Hepatocyte (in vitro differentiated cells): ENCODE data around the gene DNAH12. TPM values are rescaled to one million over a fixed set of nuclear protein-coding genes. Genes with fewer than 3 reads are reported as not detected.
"Not testable (repeated sequence)": the region's sequence is repeated elsewhere in the genome, so short reads cannot be mapped to it uniquely, and the experiment has no call there.

Experiments
- DNase-seq: peaks from one replicate; pipeline ENCODE4 v3.0.0-alpha.2; 2016; ENCODE audit warnings: low spot score
- H2AFZ ChIP-seq: fragments of 200-600 bp; sonication (generic); 2 replicates; pipeline ENCODE4 v1.6.0; 2016; ENCODE audit warnings: antibody characterized with exemption, mild to moderate bottlenecking
- H3K27ac ChIP-seq: fragments of 200-600 bp; sonication (generic); 2 replicates; pipeline ENCODE4 v1.5.1; 2016; ENCODE audit warnings: mild to moderate bottlenecking
- H3K27me3 ChIP-seq: fragments of 200-600 bp; sonication (generic); 2 replicates; pipeline ENCODE4 v1.6.1; 2016
- H3K36me3 ChIP-seq: fragments of 200-600 bp; sonication (generic); replicated peaks from 2 replicates; pipeline ENCODE4 v1.5.1; 2016; ENCODE audit warnings: low read depth; ENCODE audit not compliant: insufficient read depth
- H3K4me1 ChIP-seq: fragments of 200-600 bp; sonication (generic); 2 replicates; pipeline ENCODE4 v1.5.1; 2016; ENCODE audit warnings: mild to moderate bottlenecking, moderate library complexity; ENCODE audit not compliant: insufficient read depth
- H3K4me2 ChIP-seq: fragments of 200-600 bp; sonication (generic); 2 replicates; pipeline ENCODE4 v1.6.0; 2016
- H3K4me3 ChIP-seq: fragments of 200-600 bp; sonication (generic); 2 replicates; pipeline ENCODE4 v1.5.1; 2016; ENCODE audit warnings: mild to moderate bottlenecking
- H3K79me2 ChIP-seq: fragments of 200-600 bp; sonication (generic); 2 replicates; pipeline ENCODE4 v1.6.0; 2017; ENCODE audit warnings: mild to moderate bottlenecking
- H3K9me2 ChIP-seq: fragments of 200-600 bp; sonication (generic); replicated peaks from 2 replicates; pipeline ENCODE4 v1.6.0; 2017; ENCODE audit warnings: mild to moderate bottlenecking; ENCODE audit not compliant: insufficient read depth
- H3K9me3 ChIP-seq: fragments of 200-600 bp; sonication (generic); 2 replicates; pipeline ENCODE4 v1.5.1; 2016; ENCODE audit warnings: low read depth, mild to moderate bottlenecking
- H4K20me1 ChIP-seq: fragments of 200-600 bp; sonication (generic); 2 replicates; pipeline ENCODE4 v1.6.0; 2016; ENCODE audit warnings: mild to moderate bottlenecking; ENCODE audit not compliant: insufficient read depth, poor library complexity, severe bottlenecking
- EZH2 ChIP-seq: fragments of 200-600 bp; sonication (generic); IDR thresholded peaks from 2 replicates; pipeline ENCODE4 v1.6.1; 2016; ENCODE audit warnings: antibody characterized with exemption, mild to moderate bottlenecking, borderline replicate concordance
- EZH2phosphoT487 ChIP-seq: fragments of 200-600 bp; sonication (generic); IDR thresholded peaks from one replicate; pipeline ENCODE4 v1.6.1; 2018; ENCODE audit warnings: antibody characterized with exemption, mild to moderate bottlenecking, low read depth, moderate library complexity; ENCODE audit not compliant: unreplicated experiment, severe bottlenecking
- WGBS: methylation state at CpG from one replicate; pipeline ENCODE4 v1.1.6; 2016; ENCODE audit warnings: low lambda C conversion rate; ENCODE audit errors: missing lambda C conversion rate; 5-methylcytosine and 5-hydroxymethylcytosine counted together
- polyA plus RNA-seq: library from polyadenylated mRNA; unstranded; fragments of >200 nt; fragmentation: Nextera tagmentation; extraction: Ambion mirVana; gene quantifications from 2 replicates; pipeline ENCODE4 v1.2.1, GENCODE V29; 2016
- total RNA-seq: library from RNA; depleted of rRNA; stranded (reverse); fragments of >200 nt; gene quantifications from 2 replicates; pipeline ENCODE4 v1.2.3, GENCODE V29; 2014
- TF ChIP-seq, protein P1 (sequence below): fragments of 200-600 bp; sonication (generic); IDR thresholded peaks from 2 replicates; pipeline ENCODE4 v1.5.1; 2016; ENCODE audit warnings: antibody characterized with exemption, mild to moderate bottlenecking; ENCODE audit not compliant: poor library complexity

Gene DNAH12
- total and polyA plus RNA-seq, 2 experiments from 2014 or later = 0.06 to 1.5 TPM

- TF ChIP-seq, protein P1, sequence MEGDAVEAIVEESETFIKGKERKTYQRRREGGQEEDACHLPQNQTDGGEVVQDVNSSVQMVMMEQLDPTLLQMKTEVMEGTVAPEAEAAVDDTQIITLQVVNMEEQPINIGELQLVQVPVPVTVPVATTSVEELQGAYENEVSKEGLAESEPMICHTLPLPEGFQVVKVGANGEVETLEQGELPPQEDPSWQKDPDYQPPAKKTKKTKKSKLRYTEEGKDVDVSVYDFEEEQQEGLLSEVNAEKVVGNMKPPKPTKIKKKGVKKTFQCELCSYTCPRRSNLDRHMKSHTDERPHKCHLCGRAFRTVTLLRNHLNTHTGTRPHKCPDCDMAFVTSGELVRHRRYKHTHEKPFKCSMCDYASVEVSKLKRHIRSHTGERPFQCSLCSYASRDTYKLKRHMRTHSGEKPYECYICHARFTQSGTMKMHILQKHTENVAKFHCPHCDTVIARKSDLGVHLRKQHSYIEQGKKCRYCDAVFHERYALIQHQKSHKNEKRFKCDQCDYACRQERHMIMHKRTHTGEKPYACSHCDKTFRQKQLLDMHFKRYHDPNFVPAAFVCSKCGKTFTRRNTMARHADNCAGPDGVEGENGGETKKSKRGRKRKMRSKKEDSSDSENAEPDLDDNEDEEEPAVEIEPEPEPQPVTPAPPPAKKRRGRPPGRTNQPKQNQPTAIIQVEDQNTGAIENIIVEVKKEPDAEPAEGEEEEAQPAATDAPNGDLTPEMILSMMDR = no peak
- no peak for TF ChIP-seq EZH2phosphoT487
- no peak for TF ChIP-seq EZH2
- Histone ChIP-seq H3K4me3 (no peak overlapping the region), H3K27ac (no peak overlapping the region), H3K79me2 (no peaks in the 10 kb centered on the region), H3K9me2 (no peaks in the 10 kb centered on the region), H3K4me2 (no peak overlapping the region), H3K27me3 (no peaks in the 10 kb centered on the region), H3K36me3 (no peaks in the 10 kb centered on the region), H2AFZ (no peak overlapping the region), H3K9me3 (no peaks in the 10 kb centered on the region), H4K20me1 (no peaks in the 10 kb centered on the region), H3K4me1 (no peaks in the 10 kb centered on the region)
- WGBS = 35% methylated on average over 2 of the region's 2 CpGs
- no peak for DNase-seq
Measured at GRCh38 chr3:57383406-57383805, 160.7 kb downstream of the DNAH12 start.

GRCh38 chr3:57382933-57383332 lies 161.2 kb downstream of the DNAH12 start:
- no peaks in the 10 kb centered on the region for H3K79me2 ChIP-seq
- no peak for DNase-seq
- H3K27me3 ChIP-seq = no peaks in the 10 kb centered on the region
- WGBS = 61% methylated on average over 2 of the region's 2 CpGs
- H3K27ac ChIP-seq = no peak overlapping the region
- no peaks in the 10 kb centered on the region for H3K36me3 ChIP-seq
- no peaks in the 10 kb centered on the region for H3K4me1 ChIP-seq
- TF ChIP-seq, protein P1 = no peak
- TF ChIP-seq EZH2 (no peak), EZH2phosphoT487 (no peak)
- no peaks in the 10 kb centered on the region for H3K9me3 ChIP-seq
- H3K4me3 ChIP-seq = no peak overlapping the region
- no peaks in the 10 kb centered on the region for H4K20me1 ChIP-seq
- no peak overlapping the region for H2AFZ ChIP-seq
- H3K9me2 ChIP-seq = no peaks in the 10 kb centered on the region
- H3K4me2 ChIP-seq = no peak overlapping the region

DNA sequence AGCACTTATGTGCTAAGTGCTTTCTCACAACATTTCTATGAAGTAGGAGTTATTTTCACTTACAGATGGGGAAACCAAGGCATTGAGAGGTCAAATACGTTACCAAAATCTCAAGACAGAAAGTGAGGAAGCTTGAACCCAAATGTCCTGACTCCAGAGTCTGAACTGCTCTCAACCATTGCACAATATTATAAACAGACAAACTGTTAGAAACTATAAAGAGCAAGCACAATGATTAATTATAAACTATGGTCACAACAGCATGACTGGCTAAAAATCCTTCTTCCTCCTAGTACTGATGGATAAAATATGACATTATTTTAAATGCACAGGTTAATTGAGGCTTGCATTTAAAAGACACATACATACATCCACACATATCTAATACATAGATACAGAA lies 173.8 kb downstream of the DNAH12 start:
- DNase-seq = no peak
- Histone ChIP-seq H3K9me3 (no peaks in the 10 kb centered on the region), H3K27me3 (no peaks in the 10 kb centered on the region), H2AFZ (no peak overlapping the region), H3K79me2 (no peaks in the 10 kb centered on the region), H3K4me1 (no peaks in the 10 kb centered on the region), H3K36me3 (no peaks in the 10 kb centered on the region), H4K20me1 (no peaks in the 10 kb centered on the region), H3K9me2 (no peaks in the 10 kb centered on the region), H3K27ac (no peak overlapping the region), H3K4me2 (no peak overlapping the region), H3K4me3 (no peak overlapping the region)
- WGBS = 82% methylated on average over 1 of the region's 1 CpG
- TF ChIP-seq EZH2 (no peak), EZH2phosphoT487 (no peak)

GRCh38 chr3:57365089-57365488 lies 179.1 kb downstream of the DNAH12 start:
- H3K27me3 ChIP-seq, H3K4me3 ChIP-seq, H2AFZ ChIP-seq, H3K4me1 ChIP-seq, DNase-seq, H3K4me2 ChIP-seq, H4K20me1 ChIP-seq, H3K79me2 ChIP-seq, H3K27ac ChIP-seq, H3K36me3 ChIP-seq, H3K9me2 ChIP-seq, H3K9me3 ChIP-seq: not testable (repeated sequence)
- 89% methylated on average over 2 of the region's 2 CpGs for WGBS

DNA sequence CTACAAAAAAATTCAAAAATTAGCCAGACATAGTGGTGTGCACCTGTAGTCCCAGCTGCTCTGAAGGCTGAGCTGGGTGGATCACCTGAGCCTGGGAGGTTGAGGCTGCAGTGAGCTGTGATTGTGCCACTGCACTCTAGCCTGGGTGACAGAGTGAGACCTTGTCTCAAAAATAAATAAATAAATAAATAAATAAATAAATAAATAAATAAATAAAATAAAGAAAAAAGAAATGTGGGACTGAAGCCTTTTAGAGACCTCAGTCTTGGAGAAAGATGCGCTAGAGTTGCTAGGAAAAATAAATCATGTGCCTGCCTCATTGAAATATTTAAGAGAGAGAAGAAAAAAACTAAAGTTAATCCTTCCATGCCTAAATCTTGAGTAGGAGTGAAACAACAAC lies 187.9 kb downstream of the DNAH12 start:
- H3K4me2 ChIP-seq, H3K27me3 ChIP-seq, H3K79me2 ChIP-seq, H3K36me3 ChIP-seq, H3K4me1 ChIP-seq, H3K4me3 ChIP-seq, DNase-seq, H2AFZ ChIP-seq, H3K9me2 ChIP-seq, H3K27ac ChIP-seq, H3K9me3 ChIP-seq, H4K20me1 ChIP-seq: not testable (repeated sequence)
- WGBS = 95% methylated on average over 1 of the region's 1 CpG
